ENCODE measurements around the gene ZNF503.
"Not testable (repeated sequence)": the region's sequence is repeated elsewhere in the genome, so short reads cannot be mapped to it uniquely, and the experiment has no call there.

The ZNF503 gene

DNA sequence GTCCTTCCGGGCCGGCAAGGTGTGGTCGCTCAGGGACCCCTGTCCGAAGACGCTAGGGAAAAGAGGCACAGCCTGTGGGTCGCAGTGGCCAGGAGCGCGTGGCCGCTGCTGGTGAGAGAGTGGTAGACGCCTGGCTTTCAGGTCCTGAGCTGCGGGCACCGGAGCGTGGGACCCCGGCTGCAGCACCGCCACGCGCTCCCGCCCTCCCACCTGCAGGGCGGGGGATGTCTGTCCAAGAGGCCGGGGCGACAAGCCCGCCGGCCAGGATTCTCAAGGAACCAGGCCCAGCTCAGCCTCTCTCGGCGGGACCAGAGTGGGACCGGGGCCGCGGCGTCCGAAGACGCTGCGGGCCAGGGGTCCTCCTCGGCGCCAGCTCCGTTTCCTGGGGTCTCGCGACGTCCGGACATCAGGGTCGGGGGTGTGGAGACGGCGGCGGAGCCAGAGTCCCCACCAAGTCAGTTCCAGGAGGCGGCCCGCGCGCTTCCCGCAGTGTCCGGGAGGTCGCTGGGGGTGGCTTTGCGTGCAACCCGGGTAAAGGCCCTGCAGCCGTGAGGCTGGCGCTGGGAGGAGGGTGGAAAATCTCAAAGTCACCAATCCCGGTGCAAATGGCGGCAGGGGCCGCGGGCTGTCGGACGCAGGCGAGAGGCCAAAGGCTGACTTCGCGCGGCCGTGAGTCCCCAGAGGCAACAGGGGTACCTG is 5.5 kb downstream of the ZNF503 start:
- Mint-ChIP-seq H3K27ac (no peak overlapping the region), H3K4me3 (no peak overlapping the region), H3K9me3 (peaks cover 3% of the 10 kb centered on the region), H3K27me3 (peaks cover 90% of the 10 kb centered on the region), H3K4me1 (peaks cover 26% of the 10 kb centered on the region), H3K36me3 (peaks cover 6% of the 10 kb centered on the region)
- ATAC-seq = no peak

GRCh38 chr10:75395066-75395931 is 6.3 kb downstream of the ZNF503 start:
- ATAC-seq = no peak
- Mint-ChIP-seq H3K4me3 (peak overlapping the region; percentile 6), H3K9me3 (peaks cover 3% of the 10 kb centered on the region), H3K36me3 (peaks cover 6% of the 10 kb centered on the region), H3K27me3 (peaks cover 90% of the 10 kb centered on the region), H3K27ac (no peak overlapping the region), H3K4me1 (peaks cover 18% of the 10 kb centered on the region)

GRCh38 chr10:75394221-75394620 is 7.3 kb downstream of the ZNF503 start:
- peaks cover 83% of the 10 kb centered on the region for H3K27me3 Mint-ChIP-seq
- peaks cover 14% of the 10 kb centered on the region for H3K4me1 Mint-ChIP-seq
- no peak overlapping the region for H3K27ac Mint-ChIP-seq
- H3K9me3 Mint-ChIP-seq = peaks cover 3% of the 10 kb centered on the region
- H3K4me3 Mint-ChIP-seq = no peak overlapping the region
- peaks cover 6% of the 10 kb centered on the region for H3K36me3 Mint-ChIP-seq
- no peak for ATAC-seq

DNA sequence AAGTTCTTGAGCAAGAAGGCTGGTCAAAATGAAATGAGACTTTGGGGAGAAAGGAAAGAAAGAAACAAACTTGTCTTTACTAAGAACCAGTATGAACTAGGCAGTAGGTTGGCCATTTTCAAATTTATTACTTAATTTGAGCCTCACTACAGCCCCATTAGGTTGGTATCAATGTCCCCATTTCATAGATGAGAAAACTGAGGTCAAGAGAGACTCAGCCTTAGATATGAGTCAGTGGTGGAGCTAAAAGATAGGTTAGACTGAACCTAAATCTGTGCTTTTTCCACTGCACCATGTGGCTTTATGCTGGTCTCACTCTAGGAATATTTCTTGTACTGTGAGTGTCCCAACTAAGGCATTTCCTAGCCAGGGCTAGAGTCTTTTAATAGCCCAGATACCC is 8.8 kb downstream of the ZNF503 start:
- Mint-ChIP-seq H3K4me1 (peaks cover 14% of the 10 kb centered on the region), H3K27ac (no peak overlapping the region), H3K36me3 (peaks cover 6% of the 10 kb centered on the region), H3K27me3 (peaks cover 76% of the 10 kb centered on the region), H3K4me3 (no peak overlapping the region), H3K9me3 (peaks cover 3% of the 10 kb centered on the region)
- no peak for ATAC-seq

GRCh38 chr10:75392271-75392670 is 9.3 kb downstream of the ZNF503 start:
- no peak for ATAC-seq
- Mint-ChIP-seq H3K27me3 (peaks cover 76% of the 10 kb centered on the region), H3K9me3 (peaks cover 3% of the 10 kb centered on the region), H3K4me1 (peaks cover 14% of the 10 kb centered on the region), H3K4me3 (no peak overlapping the region), H3K27ac (no peak overlapping the region), H3K36me3 (peaks cover 6% of the 10 kb centered on the region)

DNA sequence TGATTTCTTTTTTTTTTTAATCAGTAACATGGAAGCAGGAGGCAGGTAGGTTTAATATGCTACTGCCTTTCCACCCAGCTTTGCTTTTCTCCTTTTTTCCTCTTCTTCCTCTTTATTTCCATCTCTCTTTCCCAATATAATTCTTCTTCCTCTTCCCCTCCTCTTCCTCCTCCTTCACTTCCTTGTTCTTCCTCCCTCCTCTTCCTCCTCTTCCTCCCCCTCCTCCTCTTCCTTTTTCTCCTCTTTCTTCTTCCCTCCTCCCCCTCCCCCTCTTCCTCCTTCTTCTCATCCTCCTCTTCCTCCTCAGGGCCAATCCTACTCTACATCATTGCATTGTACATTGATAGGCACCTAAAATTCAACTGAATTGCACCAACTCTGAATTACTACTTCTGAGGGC is 11.4 kb downstream of the ZNF503 start:
- Mint-ChIP-seq H3K4me3 (no peak overlapping the region), H3K27ac (no peak overlapping the region), H3K27me3 (peaks cover 80% of the 10 kb centered on the region), H3K4me1 (peaks cover 7% of the 10 kb centered on the region), H3K36me3 (peaks cover 5% of the 10 kb centered on the region), H3K9me3 (peaks cover 13% of the 10 kb centered on the region)
- no peak for ATAC-seq

DNA sequence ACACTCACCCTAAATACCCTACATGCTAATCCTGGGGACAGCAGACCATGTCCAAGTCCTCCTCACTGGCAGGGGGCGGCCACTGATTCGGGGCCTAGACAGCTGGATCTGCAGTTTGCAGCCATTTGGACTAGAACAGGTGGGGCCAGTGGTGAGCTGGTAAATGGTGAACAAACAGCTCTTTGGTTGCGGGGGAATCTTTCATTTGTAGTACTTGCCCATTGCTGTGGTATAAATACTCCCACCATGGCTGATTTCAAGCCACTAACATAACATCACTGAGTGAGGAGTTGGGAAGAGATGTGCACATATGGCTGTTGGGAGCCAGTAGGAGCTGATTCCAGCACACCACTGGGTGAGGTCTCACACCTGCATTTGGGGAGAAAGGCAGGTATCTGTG is 13.5 kb downstream of the ZNF503 start:
- no peak for ATAC-seq
- Mint-ChIP-seq H3K36me3 (no peaks in the 10 kb centered on the region), H3K4me1 (no peaks in the 10 kb centered on the region), H3K4me3 (no peak overlapping the region), H3K27me3 (peaks cover 80% of the 10 kb centered on the region), H3K27ac (no peak overlapping the region), H3K9me3 (peaks cover 11% of the 10 kb centered on the region)

DNA sequence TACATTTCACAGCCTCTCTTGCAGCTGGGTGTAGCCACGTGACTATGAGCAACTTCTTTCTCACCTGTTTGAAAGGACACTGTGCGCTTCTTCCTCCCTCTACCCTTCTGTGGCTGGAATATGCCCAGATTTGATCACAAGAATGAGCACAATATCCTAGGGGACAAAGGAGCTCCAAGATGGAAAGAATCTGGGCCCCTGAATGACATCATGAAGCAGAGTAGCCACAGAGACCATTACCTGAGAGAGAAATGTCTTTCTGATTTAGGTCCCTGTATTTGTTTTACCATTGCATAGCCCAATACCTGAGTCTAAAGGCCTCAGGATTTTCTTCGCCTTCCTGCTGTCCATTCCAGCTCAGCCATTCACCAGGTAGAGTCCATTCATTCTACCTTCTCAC is 15.4 kb downstream of the ZNF503 start:
- H3K9me3 Mint-ChIP-seq = peaks cover 11% of the 10 kb centered on the region
- ATAC-seq = no peak
- peaks cover 69% of the 10 kb centered on the region for H3K27me3 Mint-ChIP-seq
- H3K4me3 Mint-ChIP-seq = no peak overlapping the region
- no peaks in the 10 kb centered on the region for H3K4me1 Mint-ChIP-seq
- H3K27ac Mint-ChIP-seq = no peak overlapping the region
- no peaks in the 10 kb centered on the region for H3K36me3 Mint-ChIP-seq

- Mint-ChIP-seq H3K27me3 (peaks cover 26% of the 10 kb centered on the region), H3K36me3 (no peaks in the 10 kb centered on the region), H3K9me3 (no peaks in the 10 kb centered on the region), H3K4me1 (peaks cover 8% of the 10 kb centered on the region), H3K4me3 (no peak overlapping the region), H3K27ac (no peak overlapping the region)
- no peak for ATAC-seq
Observed at GRCh38 chr10:75379817-75380216, 21.7 kb downstream of the ZNF503 start.

DNA sequence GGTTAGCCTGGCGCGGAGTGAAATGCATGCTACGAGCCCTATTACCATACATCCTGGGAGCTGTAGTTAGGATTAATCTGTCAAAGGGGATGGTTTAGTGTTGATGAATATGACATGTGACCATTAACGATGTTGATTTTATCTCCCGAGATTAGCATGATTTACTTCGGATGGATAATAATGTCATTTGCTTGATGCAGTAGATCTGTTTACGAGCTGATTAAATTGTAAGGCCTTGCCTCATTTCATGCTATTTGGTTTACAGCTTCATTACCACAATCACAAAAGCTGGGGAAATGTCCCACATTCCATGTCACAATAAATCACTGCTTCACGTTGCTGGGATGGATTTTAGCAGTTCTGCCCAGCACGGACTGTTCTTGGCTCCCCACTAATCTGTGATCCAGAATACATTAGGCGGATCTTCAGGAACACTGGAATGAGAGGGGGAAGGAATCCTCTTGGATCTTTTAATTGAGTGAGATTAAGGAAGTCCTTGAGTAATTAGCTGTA is 22.3 kb downstream of the ZNF503 start:
- Mint-ChIP-seq H3K4me1 (peaks cover 8% of the 10 kb centered on the region), H3K9me3 (no peaks in the 10 kb centered on the region), H3K36me3 (no peaks in the 10 kb centered on the region), H3K27me3 (peaks cover 26% of the 10 kb centered on the region), H3K4me3 (no peak overlapping the region), H3K27ac (no peak overlapping the region)
- no peak for ATAC-seq

GRCh38 chr10:75378379-75378778 is 23.2 kb downstream of the ZNF503 start:
- Mint-ChIP-seq H3K27me3 (peaks cover 26% of the 10 kb centered on the region), H3K4me1 (peaks cover 8% of the 10 kb centered on the region), H3K36me3 (no peaks in the 10 kb centered on the region), H3K4me3 (no peak overlapping the region), H3K27ac (no peak overlapping the region), H3K9me3 (no peaks in the 10 kb centered on the region)
- ATAC-seq = no peak

- Mint-ChIP-seq H3K4me1 (peaks cover 8% of the 10 kb centered on the region), H3K4me3 (no peak overlapping the region), H3K27ac (no peak overlapping the region), H3K36me3 (no peaks in the 10 kb centered on the region), H3K9me3 (no peaks in the 10 kb centered on the region), H3K27me3 (peaks cover 25% of the 10 kb centered on the region)
- ATAC-seq = no peak
Observed at GRCh38 chr10:75377869-75378268, 23.7 kb downstream of the ZNF503 start.

DNA sequence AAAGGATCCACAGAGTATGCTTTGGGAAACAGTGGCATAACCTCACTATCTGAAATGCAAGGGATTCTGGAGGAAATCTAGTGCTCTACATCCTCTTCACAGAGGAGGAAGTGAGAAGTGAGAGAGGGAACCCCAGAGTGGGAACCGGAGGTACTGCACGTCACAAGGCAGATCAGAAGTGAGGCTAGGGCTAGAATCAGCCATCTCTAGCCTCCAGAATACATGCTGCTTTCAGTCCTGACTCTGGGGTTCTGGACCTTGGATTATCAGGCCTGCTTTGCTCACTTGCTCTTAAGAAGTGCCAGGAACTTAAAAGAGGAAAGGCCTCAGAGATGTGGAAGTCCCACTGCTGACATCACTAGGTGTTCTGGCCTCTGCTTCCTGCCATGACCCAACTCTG is 25.7 kb downstream of the ZNF503 start:
- no peak overlapping the region for H3K27ac Mint-ChIP-seq
- no peaks in the 10 kb centered on the region for H3K9me3 Mint-ChIP-seq
- H3K4me3 Mint-ChIP-seq = no peak overlapping the region
- peaks cover 8% of the 10 kb centered on the region for H3K4me1 Mint-ChIP-seq
- ATAC-seq = peak; percentile 82
- H3K27me3 Mint-ChIP-seq = peaks cover 32% of the 10 kb centered on the region
- no peaks in the 10 kb centered on the region for H3K36me3 Mint-ChIP-seq

- Mint-ChIP-seq H3K36me3 (no peaks in the 10 kb centered on the region), H3K9me3 (peaks cover 10% of the 10 kb centered on the region), H3K4me3 (no peak overlapping the region), H3K4me1 (peaks cover 7% of the 10 kb centered on the region), H3K27me3 (peaks cover 38% of the 10 kb centered on the region), H3K27ac (no peak overlapping the region)
- no peak for ATAC-seq
Observed at GRCh38 chr10:75371010-75371409, 30.6 kb downstream of the ZNF503 start.

GRCh38 chr10:75369838-75370237 is 31.7 kb downstream of the ZNF503 start:
- ATAC-seq, H3K4me1 Mint-ChIP-seq, H3K27ac Mint-ChIP-seq, H3K9me3 Mint-ChIP-seq, H3K36me3 Mint-ChIP-seq, H3K4me3 Mint-ChIP-seq: not testable (repeated sequence)
- H3K27me3 Mint-ChIP-seq = peaks cover 50% of the 10 kb centered on the region

DNA sequence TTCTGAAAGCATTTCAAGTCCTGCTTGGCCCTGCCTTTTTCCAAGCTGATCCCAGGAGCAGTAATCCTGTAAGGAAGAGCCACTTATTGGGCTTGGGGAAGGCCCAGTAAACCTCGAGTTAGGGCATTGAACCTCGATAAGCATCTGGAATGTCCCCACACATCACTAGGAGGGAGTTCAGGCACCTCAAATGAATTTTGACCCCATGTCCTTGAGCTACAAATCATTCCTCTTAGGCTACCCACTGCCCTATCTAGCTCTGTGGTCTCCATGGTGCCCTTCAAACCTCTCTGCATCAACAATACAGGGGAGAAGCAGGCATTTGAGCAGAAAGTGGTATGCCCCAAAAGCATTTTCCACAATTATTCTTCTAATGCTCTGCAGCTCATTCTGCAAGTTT is 33.7 kb downstream of the ZNF503 start:
- no peak overlapping the region for H3K4me3 Mint-ChIP-seq
- H3K27ac Mint-ChIP-seq = no peak overlapping the region
- no peak for ATAC-seq
- peaks cover 50% of the 10 kb centered on the region for H3K27me3 Mint-ChIP-seq
- no peaks in the 10 kb centered on the region for H3K4me1 Mint-ChIP-seq
- peaks cover 10% of the 10 kb centered on the region for H3K9me3 Mint-ChIP-seq
- H3K36me3 Mint-ChIP-seq = no peaks in the 10 kb centered on the region

Data from stimulated activated memory B cell treated with anti-CD40 and anti-IgM and Interleukin-4, amounts not matched to agents 10 μg/mL and 1 μg/mL and 100 μg/mL, for 72 hours (primary cell).